Endothelial cell of umbilical vein (primary cell): ENCODE data around the gene ZFP1.

Experiments used
- EZH2 ChIP-seq: IDR thresholded peaks from 2 replicates; pipeline ENCODE4 v1.6.1; 2012; ENCODE audit warnings: borderline replicate concordance, low read depth, mild to moderate bottlenecking, moderate library complexity, low read length, inconsistent platforms; ENCODE audit not compliant: severe bottlenecking
- MYC ChIP-seq: IDR thresholded peaks from one replicate; pipeline ENCODE4 v1.6.1; 2011; ENCODE audit warnings: mild to moderate bottlenecking, low read depth, low read length
- POLR2AphosphoS5 ChIP-seq: IDR thresholded peaks from 2 replicates; pipeline ENCODE4 v1.6.1; 2012; ENCODE audit warnings: low read depth, mild to moderate bottlenecking, control low read depth, low read length, moderate library complexity; ENCODE audit not compliant: insufficient read depth
- TF ChIP-seq, protein P1 (sequence below), 2 donors: IDR thresholded peaks; 1 replicate in 1 of 2; 2 replicates in 1 of 2; pipeline ENCODE4 v1.5.1; 2011; ENCODE audit warnings: low read length in 2 of 2, mild to moderate bottlenecking in 2 of 2, moderate library complexity in 2 of 2, control low read depth in 1 of 2, inconsistent platforms in 1 of 2, low read depth in 1 of 2; ENCODE audit not compliant: insufficient read depth in 1 of 2; ENCODE audit errors: extremely low read depth in 1 of 2
- TF ChIP-seq, protein P2 (sequence below): IDR thresholded peaks from 2 replicates; pipeline ENCODE4 v1.6.1; 2011; ENCODE audit not compliant: insufficient read depth, insufficient read length

DNA sequence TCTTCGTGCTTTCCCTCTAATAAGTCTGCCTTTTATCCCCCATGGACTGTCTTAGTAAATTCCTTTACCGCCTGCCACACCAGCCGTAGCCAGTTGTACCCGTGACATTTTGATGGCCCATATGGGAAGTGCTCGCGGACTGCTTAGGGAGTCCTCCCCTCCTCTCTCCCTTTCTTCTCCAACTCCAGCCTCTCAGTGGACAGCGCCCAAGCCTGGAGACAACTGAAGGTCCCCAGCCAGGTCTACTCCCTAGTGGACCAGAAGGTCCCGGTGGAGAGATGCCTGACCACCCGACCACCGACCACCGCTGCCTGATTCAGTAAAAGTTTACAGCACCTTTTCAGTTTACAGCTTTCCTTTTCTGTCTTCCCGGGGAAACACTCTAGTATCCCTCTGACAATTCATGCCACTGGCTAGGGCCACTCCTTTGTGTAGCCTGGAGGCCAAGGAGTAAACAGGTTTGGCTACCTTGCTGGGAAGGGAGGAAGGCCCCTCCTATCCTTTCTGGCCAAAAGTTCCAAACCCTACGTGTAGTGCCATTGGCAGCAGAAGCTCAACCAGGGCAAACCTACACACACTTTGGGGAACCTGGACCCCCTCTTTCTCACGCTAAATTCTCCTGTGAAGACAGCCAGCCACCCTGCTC, 40.6 kb downstream of the ZFP1 start:
- TF ChIP-seq POLR2AphosphoS5 (no peak), MYC (no peak), EZH2 (no peak)
- TF ChIP-seq, protein P1, sequence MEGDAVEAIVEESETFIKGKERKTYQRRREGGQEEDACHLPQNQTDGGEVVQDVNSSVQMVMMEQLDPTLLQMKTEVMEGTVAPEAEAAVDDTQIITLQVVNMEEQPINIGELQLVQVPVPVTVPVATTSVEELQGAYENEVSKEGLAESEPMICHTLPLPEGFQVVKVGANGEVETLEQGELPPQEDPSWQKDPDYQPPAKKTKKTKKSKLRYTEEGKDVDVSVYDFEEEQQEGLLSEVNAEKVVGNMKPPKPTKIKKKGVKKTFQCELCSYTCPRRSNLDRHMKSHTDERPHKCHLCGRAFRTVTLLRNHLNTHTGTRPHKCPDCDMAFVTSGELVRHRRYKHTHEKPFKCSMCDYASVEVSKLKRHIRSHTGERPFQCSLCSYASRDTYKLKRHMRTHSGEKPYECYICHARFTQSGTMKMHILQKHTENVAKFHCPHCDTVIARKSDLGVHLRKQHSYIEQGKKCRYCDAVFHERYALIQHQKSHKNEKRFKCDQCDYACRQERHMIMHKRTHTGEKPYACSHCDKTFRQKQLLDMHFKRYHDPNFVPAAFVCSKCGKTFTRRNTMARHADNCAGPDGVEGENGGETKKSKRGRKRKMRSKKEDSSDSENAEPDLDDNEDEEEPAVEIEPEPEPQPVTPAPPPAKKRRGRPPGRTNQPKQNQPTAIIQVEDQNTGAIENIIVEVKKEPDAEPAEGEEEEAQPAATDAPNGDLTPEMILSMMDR (IDR thresholded peaks at IDR 0.05; ENCODE audit: extremely low read depth in 1 of 2, insufficient read depth in 1 of 2, low read depth in 1 of 2, low read length in 2 of 2), result no peak
- TF ChIP-seq, protein P2, sequence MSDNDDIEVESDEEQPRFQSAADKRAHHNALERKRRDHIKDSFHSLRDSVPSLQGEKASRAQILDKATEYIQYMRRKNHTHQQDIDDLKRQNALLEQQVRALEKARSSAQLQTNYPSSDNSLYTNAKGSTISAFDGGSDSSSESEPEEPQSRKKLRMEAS, result no peak
